ENCODE measurements around the gene MRPS17. TPM values are rescaled to one million over a fixed set of nuclear protein-coding genes. Genes with fewer than 3 reads are reported as not detected.
A peak's percentile ranks its signal among the peaks of the same experiment; 100 is the strongest.

The MRPS17 gene
- total and polyA plus RNA-seq, 9 of the 15 experiments (the other 6 are each of a cell fraction or from before 2014, with no cell fraction given), result 25.9 to 99.3 (median 43.9) TPM

GRCh38 chr7:55964261-55965099 lies 12.8 kb downstream of the MRPS17 start, which contains the start of gene NIPSNAP2 (continued):
- TF ChIP-seq NCOR1 (IDR thresholded peaks at IDR 0.05), result no peak
- TF ChIP-seq ZC3H8 (IDR thresholded peaks at IDR 0.05), result no peak
- TF ChIP-seq POLR2G (IDR thresholded peaks at IDR 0.05; ENCODE audit: low read depth, low read length), result peak; percentile 91
- TF ChIP-seq COPS2 (conservative IDR thresholded peaks at IDR 0.05), result no peak
- peak; percentile 98 for TF ChIP-seq ESRRA (IDR thresholded peaks at IDR 0.05; ENCODE audit: borderline replicate concordance, low read depth)
- no peak for TF ChIP-seq ZNF398 (CRISPR knock-in tag; IDR thresholded peaks at IDR 0.05)
- no peak for TF ChIP-seq NR0B1 (IDR thresholded peaks at IDR 0.05; ENCODE audit: partially characterized antibody)
- no peak for TF ChIP-seq ZNF507 (tag; conservative IDR thresholded peaks at IDR 0.05)
- TF ChIP-seq PPARD (CRISPR knock-in tag; IDR thresholded peaks at IDR 0.05), result no peak
- no peak for TF ChIP-seq SAFB2 (IDR thresholded peaks at IDR 0.05; ENCODE audit: borderline replicate concordance, low read depth, low read length, severe bottlenecking)
- TF ChIP-seq KLF13 (tag; IDR thresholded peaks at IDR 0.05; ENCODE audit: borderline replicate concordance, low read depth), result no peak
- no peak for TF ChIP-seq ZNF41 (CRISPR knock-in tag; conservative IDR thresholded peaks at IDR 0.05)
- TF ChIP-seq CGGBP1 (CRISPR knock-in tag; IDR thresholded peaks at IDR 0.05), result no peak
- no peak for TF ChIP-seq ZNF445 (CRISPR knock-in tag; IDR thresholded peaks at IDR 0.05; ENCODE audit: low read depth)
- TF ChIP-seq MCM5 (IDR thresholded peaks at IDR 0.05; ENCODE audit: low read depth), result no peak
- no peak for TF ChIP-seq GTF2B (IDR thresholded peaks at IDR 0.05; ENCODE audit: extremely low read depth, insufficient read length)
- TF ChIP-seq NONO (IDR thresholded peaks at IDR 0.05; ENCODE audit: low read depth in 2 of 2, low read length in 1 of 2), result peak; percentile 67 to 71; a peak in 3 of 4 replicates
- TF ChIP-seq ZNF76 (CRISPR knock-in tag; IDR thresholded peaks at IDR 0.05; ENCODE audit: borderline replicate concordance), result no peak
- no peak for TF ChIP-seq ZNF766 (CRISPR knock-in tag; conservative IDR thresholded peaks at IDR 0.05)
- peak in 1 of 2 experiments; percentile 55; a peak in 2 of 4 replicates for TF ChIP-seq NRF1 (conservative IDR thresholded peaks at IDR 0.05 in 1 of 2, IDR thresholded peaks at IDR 0.05 in 1 of 2)
- no peak for TF ChIP-seq RBM25 (IDR thresholded peaks at IDR 0.05; ENCODE audit: low read depth, low read length, severe bottlenecking)
- TF ChIP-seq JUN (IDR thresholded peaks at IDR 0.05; ENCODE audit: borderline replicate concordance, low read depth, low read length), result no peak
- no peak for TF ChIP-seq JUN (CRISPR knock-in tag; IDR thresholded peaks at IDR 0.05; ENCODE audit: borderline replicate concordance)
- no peak for TF ChIP-seq ZBED1 (IDR thresholded peaks at IDR 0.05)
